ENCODE data around the gene CCDC148. TPM values are rescaled to one million over a fixed set of nuclear protein-coding genes. Genes with fewer than 3 reads are reported as not detected.
"Not testable (repeated sequence)": the region's sequence is repeated elsewhere in the genome, so short reads cannot be mapped to it uniquely, and the experiment has no call there.

CCDC148 gene
- total RNA-seq, 4 donors from 2014 or later = 0.55 to 1.6 TPM; not detected in 2

GRCh38 chr2:158357122-158357521, 99.4 kb downstream of the CCDC148 start:
- no peak for TF ChIP-seq POLR2A (IDR thresholded peaks at IDR 0.05)
- TF ChIP-seq, protein P1, sequence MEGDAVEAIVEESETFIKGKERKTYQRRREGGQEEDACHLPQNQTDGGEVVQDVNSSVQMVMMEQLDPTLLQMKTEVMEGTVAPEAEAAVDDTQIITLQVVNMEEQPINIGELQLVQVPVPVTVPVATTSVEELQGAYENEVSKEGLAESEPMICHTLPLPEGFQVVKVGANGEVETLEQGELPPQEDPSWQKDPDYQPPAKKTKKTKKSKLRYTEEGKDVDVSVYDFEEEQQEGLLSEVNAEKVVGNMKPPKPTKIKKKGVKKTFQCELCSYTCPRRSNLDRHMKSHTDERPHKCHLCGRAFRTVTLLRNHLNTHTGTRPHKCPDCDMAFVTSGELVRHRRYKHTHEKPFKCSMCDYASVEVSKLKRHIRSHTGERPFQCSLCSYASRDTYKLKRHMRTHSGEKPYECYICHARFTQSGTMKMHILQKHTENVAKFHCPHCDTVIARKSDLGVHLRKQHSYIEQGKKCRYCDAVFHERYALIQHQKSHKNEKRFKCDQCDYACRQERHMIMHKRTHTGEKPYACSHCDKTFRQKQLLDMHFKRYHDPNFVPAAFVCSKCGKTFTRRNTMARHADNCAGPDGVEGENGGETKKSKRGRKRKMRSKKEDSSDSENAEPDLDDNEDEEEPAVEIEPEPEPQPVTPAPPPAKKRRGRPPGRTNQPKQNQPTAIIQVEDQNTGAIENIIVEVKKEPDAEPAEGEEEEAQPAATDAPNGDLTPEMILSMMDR (IDR thresholded peaks at IDR 0.05) = no peak
- H3K4me3 ChIP-seq (ENCODE audit: low read depth, poor library complexity, severe bottlenecking) = no peak overlapping the region
- no peak for DNase-seq (ENCODE audit: low spot score in 2 of 2)
- WGBS, 2 donors = 75 to 92% methylated on average over 1 of the region's 1 CpG
- intact Hi-C loops (cut with DNase I; ENCODE audit: low total_unique reads) = no loop called here

DNA sequence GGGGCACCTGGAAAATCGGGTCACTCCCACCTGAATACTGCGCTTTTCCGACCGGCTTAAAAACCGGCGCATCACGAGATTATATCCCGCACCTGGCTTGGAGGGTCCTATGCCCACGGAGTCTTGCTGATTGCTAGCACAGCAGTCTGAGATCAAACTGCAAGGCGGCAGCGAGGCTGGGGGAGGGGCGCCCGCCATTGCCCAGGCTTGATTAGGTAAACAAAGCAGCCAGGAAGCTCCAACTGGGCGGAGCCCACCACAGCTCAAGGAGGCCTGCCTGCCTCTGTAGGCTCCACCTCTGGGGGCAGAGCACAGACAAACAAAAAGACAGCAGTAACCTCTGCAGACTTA, 105.1 kb downstream of the CCDC148 start:
- WGBS, 2 donors = no CpG with 5 or more reads among the region's 14 CpGs
- not testable (repeated sequence) for DNase-seq (ENCODE audit: low spot score in 2 of 2)

DNA sequence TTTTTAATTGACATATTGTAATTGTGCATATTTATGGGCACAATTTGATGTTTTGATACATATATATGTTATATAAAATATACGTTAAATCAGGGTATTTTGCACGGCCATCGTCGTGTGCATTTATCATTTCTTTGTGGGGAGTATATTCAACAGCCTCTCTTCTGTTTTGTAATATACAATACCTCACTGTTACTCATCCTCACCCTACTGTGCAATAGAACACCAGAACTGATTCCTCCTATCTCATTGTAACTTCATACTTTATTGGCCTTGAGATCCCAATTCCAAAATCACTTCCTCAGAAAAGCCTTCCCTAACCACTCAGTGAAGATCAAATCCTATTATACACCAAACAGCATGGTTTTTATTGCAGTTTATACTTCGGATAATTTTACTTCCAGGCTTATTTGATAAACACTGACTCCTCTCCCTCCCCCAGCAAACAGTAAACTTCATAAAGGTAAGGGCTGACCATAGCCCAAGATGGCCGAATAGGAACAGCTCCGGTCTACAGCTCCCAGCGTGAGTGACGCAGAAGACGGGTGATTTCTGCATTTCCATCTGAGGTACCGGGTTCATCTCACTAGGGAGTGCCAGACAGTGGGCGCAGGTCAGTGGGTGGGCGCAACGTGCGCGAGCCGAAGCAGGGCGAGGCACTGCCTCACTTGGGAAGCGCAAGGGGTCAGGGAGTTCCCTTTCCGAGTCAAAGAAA, 105.6 kb downstream of the CCDC148 start:
- DNase-seq (ENCODE audit: low spot score in 2 of 2); intact Hi-C loops (cut with DNase I; ENCODE audit: low total_unique reads); H3K4me3 ChIP-seq (ENCODE audit: low read depth, poor library complexity, severe bottlenecking): not testable (repeated sequence)
- WGBS, 2 donors = 89 to 96% methylated on average over 13 to 17 of the region's 20 CpGs

More for the DNA sequence above, 105.1 kb downstream of the CCDC148 start:
- intact Hi-C loops (cut with DNase I; ENCODE audit: low total_unique reads); H3K4me3 ChIP-seq (ENCODE audit: low read depth, poor library complexity, severe bottlenecking): not testable (repeated sequence)

- TF ChIP-seq, protein P1 (IDR thresholded peaks at IDR 0.05) = no peak
- no peak for TF ChIP-seq POLR2A (IDR thresholded peaks at IDR 0.05)
- intact Hi-C loops (cut with DNase I; ENCODE audit: low total_unique reads) = no loop called here
- 82 to 96% methylated on average over 2 of the region's 2 CpGs for WGBS, 2 donors
- DNase-seq (ENCODE audit: low spot score in 2 of 2) = no peak
- no peak overlapping the region for H3K4me3 ChIP-seq (ENCODE audit: low read depth, poor library complexity, severe bottlenecking)
These were observed 110.5 kb downstream of the CCDC148 start for GRCh38 chr2:158346032-158346431.

- DNase-seq (ENCODE audit: low spot score in 2 of 2) = no peak
- intact Hi-C loops (cut with DNase I; ENCODE audit: low total_unique reads) = no loop called here
- no peak for TF ChIP-seq POLR2A (IDR thresholded peaks at IDR 0.05)
- TF ChIP-seq, protein P1 (IDR thresholded peaks at IDR 0.05) = no peak
- H3K4me3 ChIP-seq (ENCODE audit: low read depth, poor library complexity, severe bottlenecking) = no peak overlapping the region
These were observed 117.0 kb downstream of the CCDC148 start for GRCh38 chr2:158339513-158339912.

GRCh38 chr2:158337018-158337417, 119.5 kb downstream of the CCDC148 start:
- no peak for TF ChIP-seq POLR2A (IDR thresholded peaks at IDR 0.05)
- TF ChIP-seq, protein P1 (IDR thresholded peaks at IDR 0.05) = no peak
- no peak overlapping the region for H3K4me3 ChIP-seq (ENCODE audit: low read depth, poor library complexity, severe bottlenecking)
- intact Hi-C loops (cut with DNase I; ENCODE audit: low total_unique reads) = no loop called here
- DNase-seq (ENCODE audit: low spot score in 2 of 2) = no peak

DNA sequence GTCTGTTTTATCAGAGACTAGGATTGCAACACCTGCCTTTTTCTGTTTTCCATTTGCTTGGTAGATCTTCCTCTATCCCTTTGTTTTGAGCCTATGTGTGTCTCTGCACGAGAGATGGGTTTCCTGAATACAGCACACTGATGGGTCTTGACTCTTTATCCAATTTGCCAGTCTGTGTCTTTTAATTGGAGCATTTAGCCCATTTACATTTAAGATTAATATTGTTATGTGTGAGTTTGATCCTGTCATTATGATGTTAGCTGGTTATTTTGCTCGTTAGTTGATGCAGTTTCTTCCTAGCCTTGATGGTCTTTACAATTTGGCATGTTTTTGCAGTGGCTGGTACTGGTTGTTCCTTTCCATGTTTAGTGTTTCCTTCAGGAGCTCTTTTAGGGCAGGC, 124.8 kb downstream of the CCDC148 start:
- intact Hi-C loops (cut with DNase I; ENCODE audit: low total_unique reads); DNase-seq (ENCODE audit: low spot score in 2 of 2); H3K4me3 ChIP-seq (ENCODE audit: low read depth, poor library complexity, severe bottlenecking): not testable (repeated sequence)
- WGBS, 2 donors = 66 to 83% methylated on average over 2 of the region's 2 CpGs
